ENCODE results near the gene KLB. TPM values are rescaled to one million over a fixed set of nuclear protein-coding genes. Genes with fewer than 3 reads are reported as not detected.
A peak's percentile ranks its signal among the peaks of the same experiment; 100 is the strongest.

Gene KLB
- total and polyA plus RNA-seq, 2 experiments from 2014 or later = 0.03 to 0.19 TPM

DNA sequence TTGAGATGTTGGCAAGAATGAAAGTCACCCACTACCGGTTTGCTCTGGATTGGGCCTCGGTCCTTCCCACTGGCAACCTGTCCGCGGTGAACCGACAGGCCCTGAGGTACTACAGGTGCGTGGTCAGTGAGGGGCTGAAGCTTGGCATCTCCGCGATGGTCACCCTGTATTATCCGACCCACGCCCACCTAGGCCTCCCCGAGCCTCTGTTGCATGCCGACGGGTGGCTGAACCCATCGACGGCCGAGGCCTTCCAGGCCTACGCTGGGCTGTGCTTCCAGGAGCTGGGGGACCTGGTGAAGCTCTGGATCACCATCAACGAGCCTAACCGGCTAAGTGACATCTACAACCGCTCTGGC is 39.7 kb downstream of the KLB start:
- H3K27ac Mint-ChIP-seq = no peak overlapping the region
- peaks cover 4% of the 10 kb centered on the region for H3K27me3 Mint-ChIP-seq (ENCODE audit: insufficient read depth, low read depth, poor library complexity)
- Histone ChIP-seq H3K27ac (ENCODE audit: low read depth) (no peak overlapping the region), H3K9me2 (ENCODE audit: insufficient read depth) (no peaks in the 10 kb centered on the region), H3F3A (replicated peaks; ENCODE audit: low read depth) (peaks cover 38% of the 10 kb centered on the region), H3K36me3 (ENCODE audit: insufficient read depth) (peaks cover 5% of the 10 kb centered on the region; the same call in 1 of the 2 replicates), H3K4me3 (peak overlapping the region; percentile 75), H3K4me2 (peak overlapping the region; percentile 87), H4K20me1 (replicated peaks; ENCODE audit: insufficient read depth) (peaks cover 7% of the 10 kb centered on the region; the same call in 1 of the 2 replicates), H3K79me2 (replicated peaks; ENCODE audit: insufficient read depth) (no peaks in the 10 kb centered on the region), H3K4me1 (ENCODE audit: insufficient read depth) (peaks cover 4% of the 10 kb centered on the region; the same call in 1 of the 2 replicates), H3K27me3 (ENCODE audit: insufficient read depth) (no peaks in the 10 kb centered on the region), H2AFZ (peak overlapping the region; percentile 92)
- TF ChIP-seq ZNF114 (CRISPR knock-in tag; IDR thresholded peaks at IDR 0.05) = no peak
- no peak for TF ChIP-seq JUNB (IDR thresholded peaks at IDR 0.05; ENCODE audit: unreplicated experiment)
- TF ChIP-seq, protein P1, sequence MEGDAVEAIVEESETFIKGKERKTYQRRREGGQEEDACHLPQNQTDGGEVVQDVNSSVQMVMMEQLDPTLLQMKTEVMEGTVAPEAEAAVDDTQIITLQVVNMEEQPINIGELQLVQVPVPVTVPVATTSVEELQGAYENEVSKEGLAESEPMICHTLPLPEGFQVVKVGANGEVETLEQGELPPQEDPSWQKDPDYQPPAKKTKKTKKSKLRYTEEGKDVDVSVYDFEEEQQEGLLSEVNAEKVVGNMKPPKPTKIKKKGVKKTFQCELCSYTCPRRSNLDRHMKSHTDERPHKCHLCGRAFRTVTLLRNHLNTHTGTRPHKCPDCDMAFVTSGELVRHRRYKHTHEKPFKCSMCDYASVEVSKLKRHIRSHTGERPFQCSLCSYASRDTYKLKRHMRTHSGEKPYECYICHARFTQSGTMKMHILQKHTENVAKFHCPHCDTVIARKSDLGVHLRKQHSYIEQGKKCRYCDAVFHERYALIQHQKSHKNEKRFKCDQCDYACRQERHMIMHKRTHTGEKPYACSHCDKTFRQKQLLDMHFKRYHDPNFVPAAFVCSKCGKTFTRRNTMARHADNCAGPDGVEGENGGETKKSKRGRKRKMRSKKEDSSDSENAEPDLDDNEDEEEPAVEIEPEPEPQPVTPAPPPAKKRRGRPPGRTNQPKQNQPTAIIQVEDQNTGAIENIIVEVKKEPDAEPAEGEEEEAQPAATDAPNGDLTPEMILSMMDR (conservative IDR thresholded peaks at IDR 0.05; ENCODE audit: low read depth in 2 of 2) = no peak
- TF ChIP-seq NANOG (IDR thresholded peaks at IDR 0.05; ENCODE audit: borderline replicate concordance) = no peak
- TF ChIP-seq ZNF331 (CRISPR knock-in tag; IDR thresholded peaks at IDR 0.05; ENCODE audit: low read depth) = no peak
- TF ChIP-seq REST (IDR thresholded peaks at IDR 0.05; ENCODE audit: unreplicated experiment) = no peak
- no peak for TF ChIP-seq EZH2 (IDR thresholded peaks at IDR 0.05; ENCODE audit: low read depth, unreplicated experiment)
- TF ChIP-seq STAT1 (IDR thresholded peaks at IDR 0.05; ENCODE audit: unreplicated experiment) = no peak
- TF ChIP-seq, protein P2, sequence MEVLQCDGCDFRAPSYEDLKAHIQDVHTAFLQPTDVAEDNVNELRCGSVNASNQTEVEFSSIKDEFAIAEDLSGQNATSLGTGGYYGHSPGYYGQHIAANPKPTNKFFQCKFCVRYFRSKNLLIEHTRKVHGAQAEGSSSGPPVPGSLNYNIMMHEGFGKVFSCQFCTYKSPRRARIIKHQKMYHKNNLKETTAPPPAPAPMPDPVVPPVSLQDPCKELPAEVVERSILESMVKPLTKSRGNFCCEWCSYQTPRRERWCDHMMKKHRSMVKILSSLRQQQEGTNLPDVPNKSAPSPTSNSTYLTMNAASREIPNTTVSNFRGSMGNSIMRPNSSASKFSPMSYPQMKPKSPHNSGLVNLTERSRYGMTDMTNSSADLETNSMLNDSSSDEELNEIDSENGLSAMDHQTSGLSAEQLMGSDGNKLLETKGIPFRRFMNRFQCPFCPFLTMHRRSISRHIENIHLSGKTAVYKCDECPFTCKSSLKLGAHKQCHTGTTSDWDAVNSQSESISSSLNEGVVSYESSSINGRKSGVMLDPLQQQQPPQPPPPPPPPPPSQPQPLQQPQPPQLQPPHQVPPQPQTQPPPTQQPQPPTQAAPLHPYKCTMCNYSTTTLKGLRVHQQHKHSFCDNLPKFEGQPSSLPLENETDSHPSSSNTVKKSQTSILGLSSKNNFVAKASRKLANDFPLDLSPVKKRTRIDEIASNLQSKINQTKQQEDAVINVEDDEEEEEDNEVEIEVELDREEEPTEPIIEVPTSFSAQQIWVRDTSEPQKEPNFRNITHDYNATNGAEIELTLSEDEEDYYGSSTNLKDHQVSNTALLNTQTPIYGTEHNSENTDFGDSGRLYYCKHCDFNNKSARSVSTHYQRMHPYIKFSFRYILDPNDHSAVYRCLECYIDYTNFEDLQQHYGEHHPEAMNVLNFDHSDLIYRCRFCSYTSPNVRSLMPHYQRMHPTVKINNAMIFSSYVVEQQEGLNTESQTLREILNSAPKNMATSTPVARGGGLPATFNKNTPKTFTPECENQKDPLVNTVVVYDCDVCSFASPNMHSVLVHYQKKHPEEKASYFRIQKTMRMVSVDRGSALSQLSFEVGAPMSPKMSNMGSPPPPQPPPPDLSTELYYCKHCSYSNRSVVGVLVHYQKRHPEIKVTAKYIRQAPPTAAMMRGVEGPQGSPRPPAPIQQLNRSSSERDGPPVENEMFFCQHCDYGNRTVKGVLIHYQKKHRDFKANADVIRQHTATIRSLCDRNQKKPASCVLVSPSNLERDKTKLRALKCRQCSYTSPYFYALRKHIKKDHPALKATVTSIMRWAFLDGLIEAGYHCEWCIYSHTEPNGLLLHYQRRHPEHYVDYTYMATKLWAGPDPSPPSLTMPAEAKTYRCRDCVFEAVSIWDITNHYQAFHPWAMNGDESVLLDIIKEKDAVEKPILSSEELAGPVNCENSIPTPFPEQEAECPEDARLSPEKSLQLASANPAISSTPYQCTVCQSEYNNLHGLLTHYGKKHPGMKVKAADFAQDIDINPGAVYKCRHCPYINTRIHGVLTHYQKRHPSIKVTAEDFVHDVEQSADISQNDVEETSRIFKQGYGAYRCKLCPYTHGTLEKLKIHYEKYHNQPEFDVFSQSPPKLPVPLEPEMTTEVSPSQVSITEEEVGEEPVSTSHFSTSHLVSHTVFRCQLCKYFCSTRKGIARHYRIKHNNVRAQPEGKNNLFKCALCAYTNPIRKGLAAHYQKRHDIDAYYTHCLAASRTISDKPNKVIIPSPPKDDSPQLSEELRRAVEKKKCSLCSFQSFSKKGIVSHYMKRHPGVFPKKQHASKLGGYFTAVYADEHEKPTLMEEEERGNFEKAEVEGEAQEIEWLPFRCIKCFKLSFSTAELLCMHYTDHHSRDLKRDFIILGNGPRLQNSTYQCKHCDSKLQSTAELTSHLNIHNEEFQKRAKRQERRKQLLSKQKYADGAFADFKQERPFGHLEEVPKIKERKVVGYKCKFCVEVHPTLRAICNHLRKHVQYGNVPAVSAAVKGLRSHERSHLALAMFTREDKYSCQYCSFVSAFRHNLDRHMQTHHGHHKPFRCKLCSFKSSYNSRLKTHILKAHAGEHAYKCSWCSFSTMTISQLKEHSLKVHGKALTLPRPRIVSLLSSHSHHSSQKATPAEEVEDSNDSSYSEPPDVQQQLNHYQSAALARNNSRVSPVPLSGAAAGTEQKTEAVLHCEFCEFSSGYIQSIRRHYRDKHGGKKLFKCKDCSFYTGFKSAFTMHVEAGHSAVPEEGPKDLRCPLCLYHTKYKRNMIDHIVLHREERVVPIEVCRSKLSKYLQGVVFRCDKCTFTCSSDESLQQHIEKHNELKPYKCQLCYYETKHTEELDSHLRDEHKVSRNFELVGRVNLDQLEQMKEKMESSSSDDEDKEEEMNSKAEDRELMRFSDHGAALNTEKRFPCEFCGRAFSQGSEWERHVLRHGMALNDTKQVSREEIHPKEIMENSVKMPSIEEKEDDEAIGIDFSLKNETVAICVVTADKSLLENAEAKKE (CRISPR knock-in tag; IDR thresholded peaks at IDR 0.05) = no peak
- no peak for TF ChIP-seq ETS1 (IDR thresholded peaks at IDR 0.05)
- TF ChIP-seq CREB1 (CRISPR knock-in tag; IDR thresholded peaks at IDR 0.05; ENCODE audit: low read depth) = no peak
- TF ChIP-seq EZH2phosphoT487 (IDR thresholded peaks at IDR 0.05; ENCODE audit: unreplicated experiment) = no peak
- TF ChIP-seq POLR2AphosphoS5 (IDR thresholded peaks at IDR 0.05; ENCODE audit: low read depth) = no peak
- no peak for ATAC-seq
- peaks cover 16% of the 10 kb centered on the region; the same call in 2 of the 3 replicates for H3K4me1 Mint-ChIP-seq
- no peak for DNase-seq (ENCODE audit: low spot score)
- peaks cover 12% of the 10 kb centered on the region; the same call in 2 of the 3 replicates for H3K36me3 Mint-ChIP-seq (ENCODE audit: low read depth)
- H3K4me3 Mint-ChIP-seq = peak overlapping the region; percentile 84
- no peaks in the 10 kb centered on the region for H3K9me3 Mint-ChIP-seq
